Keratinocyte (primary cell): Measurements from ENCODE around the gene ALK. TPM values are rescaled to one million over a fixed set of nuclear protein-coding genes. Genes with fewer than 3 reads are reported as not detected.

Experiments
- DNase-seq: peaks from one replicate; pipeline ENCODE4 v3.0.0-alpha.2; 2011; ENCODE audit warnings: low read depth, missing footprints, low spot score
- FAIRE-seq: peaks from 2 replicates; lab custom pipeline; 2011; peaks lifted over from hg19 to GRCh38; lab: Jason Lieb, UNC
- H2AFZ ChIP-seq: 2 replicates; pipeline ENCODE4 v1.6.0; 2012; ENCODE audit warnings: low read length, control low read depth, inconsistent platforms; ENCODE audit not compliant: control insufficient read depth
- H3K27ac ChIP-seq: 2 replicates; pipeline ENCODE4 v1.5.1; 2011; ENCODE audit warnings: low read length; ENCODE audit not compliant: control insufficient read depth, insufficient read depth
- H3K27me3 ChIP-seq: 3 replicates; pipeline ENCODE4 v1.6.0; 2011; ENCODE audit warnings: low read length; ENCODE audit not compliant: control insufficient read depth, insufficient read depth; ENCODE audit errors: extremely low read depth
- H3K36me3 ChIP-seq, 2 experiments: 2 replicates in 1 of 2; 3 replicates in 1 of 2; pipeline ENCODE4 v1.5.1; 2011; ENCODE audit warnings: low read length in 2 of 2, mild to moderate bottlenecking in 1 of 2; ENCODE audit not compliant: control insufficient read depth in 2 of 2, insufficient read depth in 2 of 2; ENCODE audit errors: extremely low read depth in 1 of 2
- H3K4me1 ChIP-seq: 3 replicates; pipeline ENCODE4 v1.5.1; 2011; ENCODE audit warnings: low read length; ENCODE audit not compliant: control insufficient read depth, insufficient read depth; ENCODE audit errors: extremely low read depth
- H3K4me2 ChIP-seq: 3 replicates; pipeline ENCODE4 v1.6.0; 2011; ENCODE audit warnings: low read depth, low read length; ENCODE audit not compliant: control insufficient read depth, insufficient read depth; ENCODE audit errors: extremely low read depth
- H3K4me3 ChIP-seq, 3 experiments: fragments of 200-600 bp in 1 of 3; sonication (generic) in 1 of 3; 2 replicates in 2 of 3; 3 replicates in 1 of 3; pipeline ENCODE4 v1.5.1; 2011 to 2016; ENCODE audit warnings: low read length in 3 of 3, mild to moderate bottlenecking in 3 of 3, control low read depth in 2 of 3, inconsistent platforms in 1 of 3, low read depth in 1 of 3, mixed read lengths in 1 of 3, mixed run types in 1 of 3, moderate library complexity in 1 of 3; ENCODE audit not compliant: control insufficient read depth in 2 of 3, insufficient read depth in 2 of 3; ENCODE audit errors: extremely low read depth in 1 of 3
- H3K79me2 ChIP-seq: 2 replicates; pipeline ENCODE4 v1.6.0; 2012; ENCODE audit warnings: low read length; ENCODE audit not compliant: control insufficient read depth, insufficient read depth
- H3K9ac ChIP-seq: 3 replicates; pipeline ENCODE4 v1.6.0; 2011; ENCODE audit warnings: low read length; ENCODE audit not compliant: control insufficient read depth, insufficient read depth; ENCODE audit errors: extremely low read depth
- H3K9me1 ChIP-seq: 3 replicates; pipeline ENCODE4 v1.6.0; 2011; ENCODE audit warnings: low read length; ENCODE audit not compliant: control insufficient read depth, insufficient read depth; ENCODE audit errors: extremely low read depth
- H3K9me3 ChIP-seq: 2 replicates; pipeline ENCODE4 v1.5.1; 2012; ENCODE audit warnings: low read depth, low read length; ENCODE audit not compliant: control insufficient read depth
- H4K20me1 ChIP-seq: 3 replicates; pipeline ENCODE4 v1.6.0; 2011; ENCODE audit warnings: low read length; ENCODE audit not compliant: control insufficient read depth, insufficient read depth; ENCODE audit errors: extremely low read depth
- CTCF ChIP-seq, 3 experiments: IDR thresholded peaks in 1 of 3; conservative IDR thresholded peaks in 1 of 3; optimal IDR thresholded peaks in 1 of 3; 2 replicates in 2 of 3; 3 replicates in 1 of 3; pipeline versions ENCODE3 to v1.5.1; 2011; ENCODE audit warnings: low read length in 3 of 3, mild to moderate bottlenecking in 3 of 3, moderate library complexity in 2 of 3, control low read depth in 1 of 3, inconsistent platforms in 1 of 3; ENCODE audit not compliant: insufficient read depth in 2 of 3; ENCODE audit errors: extremely low read depth in 1 of 3
- EZH2 ChIP-seq: IDR thresholded peaks from one replicate; pipeline ENCODE4 v1.6.1; 2012; ENCODE audit warnings: inconsistent platforms, mild to moderate bottlenecking, low read length, moderate library complexity
- dilution Hi-C: fragments of 300-500 bp; cut with MboI; formaldehyde crosslinking; loops from one replicate; pipeline ENCODE4 v1.7.0; 2020; ENCODE audit warnings: low sequenced_read_pairs; ENCODE audit not compliant: extremely low pct_ligation_motif_present
- polyA plus RNA-seq, 5 experiments: library from polyadenylated mRNA; depleted of rRNA in 3 of 5; stranded (reverse) in 3 of 5; stranded (forward) in 1 of 5; unstranded in 1 of 5; fragments of >200 nt; gene quantifications; 1 replicate in 1 of 5; 2 replicates in 3 of 5; 3 replicates in 1 of 5; pipeline versions ENCODE4 v1.2.1 to v1.2.3, GENCODE V29; 2011 to 2012; ENCODE audit warnings: missing spikeins in 2 of 5, low read depth in 1 of 5, low replicate concordance in 1 of 5

Gene ALK
- polyA plus RNA-seq, 1 donor (not counting 4 experiments of a cell fraction or from before 2014, with no cell fraction given): not detected

GRCh38 chr2:29871541-29871940 lies 49.8 kb downstream of the ALK start:
- Histone ChIP-seq H3K9me3 (no peaks in the 10 kb centered on the region), H3K4me2 (no peak overlapping the region), H2AFZ (no peak overlapping the region), H3K79me2 (no peaks in the 10 kb centered on the region), H3K4me3 (no peak overlapping the region), H4K20me1 (no peaks in the 10 kb centered on the region), H3K27me3 (peaks cover 22% of the 10 kb centered on the region), H3K36me3 (no peaks in the 10 kb centered on the region), H3K9me1 (peaks cover 2% of the 10 kb centered on the region), H3K9ac (no peak overlapping the region), H3K27ac (no peak overlapping the region), H3K4me1 (no peaks in the 10 kb centered on the region)
- dilution Hi-C loops: no loop called here
- no peak for DNase-seq
- FAIRE-seq: no peak
- TF ChIP-seq CTCF (optimal IDR thresholded peaks at IDR 0.05 in 1 of 3, IDR thresholded peaks at IDR 0.05 in 1 of 3, conservative IDR thresholded peaks at IDR 0.05 in 1 of 3; ENCODE audit: extremely low read depth in 1 of 3, insufficient read depth in 2 of 3, low read length in 3 of 3) (no peak), EZH2 (no peak)

- DNase-seq (no peak), FAIRE-seq (no peak)
- H3K9me1 ChIP-seq: no peaks in the 10 kb centered on the region
- no peak overlapping the region for H3K27ac ChIP-seq
- no peaks in the 10 kb centered on the region for H3K4me1 ChIP-seq
- no peak overlapping the region for H3K4me3 ChIP-seq
- no peak overlapping the region for H2AFZ ChIP-seq
- no peaks in the 10 kb centered on the region for H3K9me3 ChIP-seq
- H3K79me2 ChIP-seq: no peaks in the 10 kb centered on the region
- dilution Hi-C loops: no loop called here
- H3K4me2 ChIP-seq: no peak overlapping the region
- peaks cover 15% of the 10 kb centered on the region for H3K27me3 ChIP-seq
- H3K9ac ChIP-seq: no peak overlapping the region
- no peaks in the 10 kb centered on the region for H3K36me3 ChIP-seq
- H4K20me1 ChIP-seq: no peaks in the 10 kb centered on the region
- no peak for TF ChIP-seq CTCF (optimal IDR thresholded peaks at IDR 0.05 in 1 of 3, IDR thresholded peaks at IDR 0.05 in 1 of 3, conservative IDR thresholded peaks at IDR 0.05 in 1 of 3; ENCODE audit: extremely low read depth in 1 of 3, insufficient read depth in 2 of 3, low read length in 3 of 3)
- TF ChIP-seq EZH2: no peak
Measured at GRCh38 chr2:29865512-29865911, 55.9 kb downstream of the ALK start.
